PFSK-1 (cell line): ENCODE results near the gene EGLN2.
"Not testable (repeated sequence)": the region's sequence is repeated elsewhere in the genome, so short reads cannot be mapped to it uniquely, and the experiment has no call there.

Experiments
- FOXP2 ChIP-seq: optimal IDR thresholded peaks from 2 replicates; pipeline ENCODE3; 2011; ENCODE audit warnings: borderline replicate concordance, control low read depth, inconsistent platforms; ENCODE audit not compliant: insufficient read depth; ENCODE audit errors: extremely low read length, extremely low read depth
- POLR2AphosphoS5 ChIP-seq: IDR thresholded peaks from 2 replicates; pipeline ENCODE4 v1.6.1; 2012; ENCODE audit warnings: low read depth, mild to moderate bottlenecking, control low read depth, low read length, moderate library complexity
- SIN3A ChIP-seq: IDR thresholded peaks from 2 replicates; pipeline ENCODE4 v1.6.1; 2012; ENCODE audit warnings: mild to moderate bottlenecking, low read length, moderate library complexity, borderline replicate concordance; ENCODE audit not compliant: insufficient read depth
- TAF1 ChIP-seq: IDR thresholded peaks from 2 replicates; pipeline ENCODE4 v1.6.1; 2012; ENCODE audit warnings: low read length, control low read depth, borderline replicate concordance; ENCODE audit not compliant: insufficient read depth
- TF ChIP-seq, protein P1 (sequence below), 2 experiments: IDR thresholded peaks; 2 replicates each; pipeline versions ENCODE4 v1.6.1 to v1.8.0; 2011 to 2012; ENCODE audit warnings: low read depth in 2 of 2, low read length in 2 of 2, control low read depth in 1 of 2, inconsistent platforms in 1 of 2, mild to moderate bottlenecking in 1 of 2, moderate library complexity in 1 of 2; ENCODE audit not compliant: insufficient read depth in 1 of 2

EGLN2 gene

DNA sequence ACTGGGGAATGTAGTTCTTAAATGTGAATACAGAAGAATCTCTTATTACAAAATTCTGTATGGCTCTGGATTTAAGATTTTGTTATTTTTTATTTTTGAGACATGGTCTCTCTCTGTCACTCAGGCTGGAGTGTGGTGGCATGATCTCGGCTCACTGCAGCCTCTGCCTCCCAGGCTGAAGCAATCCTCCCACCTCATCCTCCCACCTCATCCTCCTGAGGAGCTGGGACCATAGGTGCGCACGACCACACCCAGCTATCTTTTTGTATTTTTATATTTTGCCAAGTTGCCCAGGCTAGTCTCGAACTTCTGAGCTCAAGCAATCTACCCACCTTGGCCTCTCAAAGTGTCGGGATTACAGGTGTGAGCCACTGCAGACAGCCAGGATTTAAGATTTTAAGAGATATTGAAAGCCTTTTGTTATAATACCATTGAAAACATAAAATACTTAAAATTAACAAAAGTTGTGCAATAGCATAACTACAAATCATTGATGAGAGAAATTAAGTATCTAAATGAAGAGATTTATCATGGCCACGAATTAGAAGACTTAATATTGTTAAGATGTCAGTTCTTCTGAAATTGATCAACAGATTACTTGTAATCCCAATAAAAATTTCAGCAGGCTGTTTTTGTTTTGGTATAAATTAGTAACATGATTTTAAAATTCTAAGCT is 37.9 kb downstream of the EGLN2 start:
- TF ChIP-seq FOXP2 (no peak), SIN3A (no peak), TAF1 (no peak)

DNA sequence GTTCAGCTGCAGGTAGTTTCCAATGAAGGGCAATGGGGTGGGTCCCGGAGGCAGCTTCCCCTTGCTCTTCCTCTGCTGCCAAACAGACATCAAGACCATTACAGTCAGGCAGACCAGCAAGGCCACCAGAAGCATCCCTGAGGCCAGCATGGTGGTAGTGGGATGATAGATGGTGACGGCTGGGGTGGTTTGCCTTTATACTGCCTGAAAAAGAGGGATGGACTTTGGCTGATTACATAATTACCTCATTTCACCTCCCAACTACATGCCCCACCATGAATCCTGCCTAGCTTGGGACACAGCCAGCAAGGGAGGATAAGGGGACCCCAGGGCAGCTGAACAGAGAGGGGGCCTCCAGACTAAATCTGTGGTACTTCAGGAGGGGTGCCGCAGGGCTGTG is 51.3 kb downstream of the EGLN2 start, which contains the start of gene CYP2A6:
Gene CYP2A6, minus strand, starts transcription at position 171 of the 400 bp plus-strand sequence. Its CDS starts 21 bp downstream, at position 150.
- TF ChIP-seq SIN3A, POLR2AphosphoS5: not testable (repeated sequence)
- TF ChIP-seq, protein P1, sequence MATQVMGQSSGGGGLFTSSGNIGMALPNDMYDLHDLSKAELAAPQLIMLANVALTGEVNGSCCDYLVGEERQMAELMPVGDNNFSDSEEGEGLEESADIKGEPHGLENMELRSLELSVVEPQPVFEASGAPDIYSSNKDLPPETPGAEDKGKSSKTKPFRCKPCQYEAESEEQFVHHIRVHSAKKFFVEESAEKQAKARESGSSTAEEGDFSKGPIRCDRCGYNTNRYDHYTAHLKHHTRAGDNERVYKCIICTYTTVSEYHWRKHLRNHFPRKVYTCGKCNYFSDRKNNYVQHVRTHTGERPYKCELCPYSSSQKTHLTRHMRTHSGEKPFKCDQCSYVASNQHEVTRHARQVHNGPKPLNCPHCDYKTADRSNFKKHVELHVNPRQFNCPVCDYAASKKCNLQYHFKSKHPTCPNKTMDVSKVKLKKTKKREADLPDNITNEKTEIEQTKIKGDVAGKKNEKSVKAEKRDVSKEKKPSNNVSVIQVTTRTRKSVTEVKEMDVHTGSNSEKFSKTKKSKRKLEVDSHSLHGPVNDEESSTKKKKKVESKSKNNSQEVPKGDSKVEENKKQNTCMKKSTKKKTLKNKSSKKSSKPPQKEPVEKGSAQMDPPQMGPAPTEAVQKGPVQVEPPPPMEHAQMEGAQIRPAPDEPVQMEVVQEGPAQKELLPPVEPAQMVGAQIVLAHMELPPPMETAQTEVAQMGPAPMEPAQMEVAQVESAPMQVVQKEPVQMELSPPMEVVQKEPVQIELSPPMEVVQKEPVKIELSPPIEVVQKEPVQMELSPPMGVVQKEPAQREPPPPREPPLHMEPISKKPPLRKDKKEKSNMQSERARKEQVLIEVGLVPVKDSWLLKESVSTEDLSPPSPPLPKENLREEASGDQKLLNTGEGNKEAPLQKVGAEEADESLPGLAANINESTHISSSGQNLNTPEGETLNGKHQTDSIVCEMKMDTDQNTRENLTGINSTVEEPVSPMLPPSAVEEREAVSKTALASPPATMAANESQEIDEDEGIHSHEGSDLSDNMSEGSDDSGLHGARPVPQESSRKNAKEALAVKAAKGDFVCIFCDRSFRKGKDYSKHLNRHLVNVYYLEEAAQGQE (IDR thresholded peaks at IDR 0.05; ENCODE audit: insufficient read depth in 1 of 2, low read depth in 2 of 2, low read length in 2 of 2) = not testable (repeated sequence)
